HG03139 (cell line): ENCODE measurements around the gene TRIM25.
"Not testable (repeated sequence)": the region's sequence is repeated elsewhere in the genome, so short reads cannot be mapped to it uniquely, and the experiment has no call there.

Experiments used
- ATAC-seq: cut with Tn5 transposase; IDR thresholded peaks from one replicate; pipeline ENCODE4 v1.9.1; 2021; ENCODE audit not compliant: unreplicated experiment

Gene TRIM25

DNA sequence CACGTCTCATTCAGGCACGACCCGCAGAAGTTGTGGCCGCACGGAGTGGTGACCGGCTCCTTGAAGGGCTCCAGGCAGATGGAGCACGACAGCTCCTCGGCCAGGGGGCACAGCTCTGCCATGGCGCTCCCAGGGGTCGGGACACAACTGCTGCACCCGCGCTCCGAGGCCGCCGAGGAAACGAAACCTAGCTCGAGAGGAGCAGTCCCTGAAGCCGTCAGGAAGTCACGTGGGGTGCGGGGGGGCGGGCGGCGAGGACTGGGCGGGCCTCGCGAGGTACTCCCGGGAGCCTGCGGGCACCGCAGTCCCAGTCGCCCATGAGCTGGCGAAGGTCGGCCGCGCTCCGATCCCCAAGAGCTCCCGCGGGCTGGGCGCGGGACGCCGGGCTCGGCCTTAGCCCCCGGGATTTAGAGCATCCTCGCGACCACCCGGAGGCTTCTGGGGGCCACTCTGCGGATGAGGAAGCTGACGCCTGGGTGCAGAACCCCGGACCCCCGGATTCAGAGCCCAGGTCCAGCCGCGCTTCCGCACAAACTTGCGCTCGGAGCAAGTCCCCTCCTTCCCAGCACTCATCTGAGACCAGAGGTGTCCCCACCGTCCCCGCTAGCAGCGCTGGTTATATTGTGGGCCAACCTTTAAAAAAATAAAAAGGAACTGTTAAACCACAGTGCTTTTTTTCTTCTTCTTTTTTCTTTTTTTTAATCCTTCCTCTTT lies at the start of gene TRIM25:
Gene TRIM25 (minus strand): TSS at position 183 of the 714 bp plus-strand sequence. CDS start 61 bp downstream, at position 122.
- ATAC-seq: peak; percentile 73

GRCh38 chr17:56960596-56961538 lies 47.0 kb upstream of the TRIM25 start, which contains the start of gene COIL:
TSS of gene COIL (minus strand) at chr17:56961050. CDS start at chr17:56961019, 31 bp downstream.
- peak; percentile 86 for ATAC-seq

DNA sequence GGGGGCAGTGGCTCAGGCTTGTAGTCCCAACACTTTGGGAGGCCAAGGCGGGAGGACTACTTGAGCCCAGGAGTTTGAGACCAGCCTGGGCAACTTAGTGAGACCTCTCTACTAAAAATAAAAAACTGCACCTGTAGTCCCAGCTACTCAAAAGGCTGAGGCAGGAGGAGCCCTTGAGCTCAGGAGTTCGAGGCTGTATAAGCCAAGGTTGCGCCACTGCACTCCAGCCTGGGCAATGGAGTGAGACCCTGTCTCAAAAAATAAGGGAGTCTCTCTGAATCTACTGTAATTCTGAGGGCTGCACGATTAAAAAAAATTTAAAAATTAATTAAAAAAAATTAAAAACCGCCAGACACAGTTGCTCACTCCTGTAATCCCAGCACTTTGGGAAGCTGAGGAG lies 43.1 kb upstream of the TRIM25 start:
- ATAC-seq: no peak

- ATAC-seq: no peak
Measured at GRCh38 chr17:56949595-56949994, 35.7 kb upstream of the TRIM25 start.

- no peak for ATAC-seq
Measured at GRCh38 chr17:56948491-56948890, 34.6 kb upstream of the TRIM25 start.

GRCh38 chr17:56947741-56948140 lies 33.9 kb upstream of the TRIM25 start:
- ATAC-seq: no peak

- ATAC-seq: no peak
Measured at GRCh38 chr17:56945938-56946505, 32.2 kb upstream of the TRIM25 start.

GRCh38 chr17:56943505-56944125 lies 29.8 kb upstream of the TRIM25 start:
- ATAC-seq: no peak

- ATAC-seq: no peak
Measured at GRCh38 chr17:56939869-56940484, 26.1 kb upstream of the TRIM25 start.

- ATAC-seq: not testable (repeated sequence)
Measured at GRCh38 chr17:56938206-56938605, 24.4 kb upstream of the TRIM25 start.

DNA sequence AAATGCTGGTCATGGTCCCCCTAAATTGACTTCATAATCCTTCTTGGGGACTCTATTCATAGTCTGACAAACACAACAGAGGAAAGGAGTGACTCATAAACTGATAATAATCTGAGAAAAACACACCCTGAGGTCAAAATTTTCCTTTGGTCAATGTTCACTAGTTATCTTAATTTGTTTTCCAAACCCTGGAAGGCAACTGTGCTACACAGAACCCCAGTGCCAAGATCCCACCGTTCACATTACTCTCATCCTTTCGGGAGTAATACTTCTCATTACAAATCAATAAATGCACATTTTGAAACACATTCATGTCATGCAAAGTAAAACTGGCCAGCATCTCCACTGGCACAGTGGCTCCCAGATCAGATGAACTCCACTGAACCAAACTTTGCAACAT lies 23.8 kb upstream of the TRIM25 start:
- ATAC-seq: no peak

DNA sequence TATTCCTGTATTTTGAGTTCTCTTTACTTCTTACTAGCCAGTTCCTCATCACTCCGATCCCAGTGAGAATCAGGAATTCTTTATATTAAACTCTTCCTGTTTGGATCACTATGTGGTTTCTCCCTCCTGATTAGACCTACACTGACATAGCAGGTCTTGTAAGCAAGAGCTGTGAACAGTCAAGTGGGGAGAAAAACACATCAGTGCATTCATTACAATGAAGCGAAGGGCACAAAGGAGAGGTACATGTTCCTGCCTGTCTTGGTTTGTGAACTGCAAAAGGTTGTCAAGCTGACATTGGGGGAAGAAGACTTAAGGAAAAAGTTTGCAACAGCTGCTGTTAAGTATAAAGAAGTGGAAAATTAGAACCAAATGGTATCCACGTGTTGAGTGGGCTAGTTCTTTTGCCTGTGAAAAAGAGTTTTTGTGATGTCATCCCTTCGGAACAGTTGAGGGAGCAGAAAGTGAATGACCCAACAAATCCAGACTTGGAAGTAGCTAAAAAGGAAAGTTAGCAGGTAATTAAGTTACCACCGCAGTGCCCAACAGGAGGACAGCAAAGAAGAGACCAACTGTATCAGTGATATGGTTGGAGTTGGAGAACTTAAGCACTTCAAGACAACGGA lies 23.0 kb upstream of the TRIM25 start:
- ATAC-seq: no peak

- no peak for ATAC-seq
Measured at GRCh38 chr17:56935461-56935860, 21.6 kb upstream of the TRIM25 start.

DNA sequence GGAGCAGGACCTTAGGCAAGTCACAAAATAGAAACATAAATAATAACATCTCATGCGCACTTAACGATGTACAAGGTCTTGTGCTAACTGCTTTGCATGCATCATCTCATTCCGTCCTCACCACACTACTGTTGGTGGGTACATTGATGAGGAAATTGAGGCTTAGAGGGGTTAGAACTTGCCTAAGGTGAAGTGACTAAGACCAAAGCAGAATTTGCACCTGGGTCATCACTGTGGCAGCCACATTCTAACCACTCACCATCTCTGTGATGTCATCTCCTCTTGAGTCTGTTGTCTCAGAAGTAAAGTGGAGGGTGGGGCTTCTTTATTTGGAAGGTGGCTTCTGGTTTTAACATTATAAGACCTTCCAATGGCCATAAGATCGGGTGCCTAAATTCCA lies 20.4 kb upstream of the TRIM25 start:
- ATAC-seq: no peak

GRCh38 chr17:56933868-56934267 lies 20.0 kb upstream of the TRIM25 start:
- ATAC-seq: no peak

DNA sequence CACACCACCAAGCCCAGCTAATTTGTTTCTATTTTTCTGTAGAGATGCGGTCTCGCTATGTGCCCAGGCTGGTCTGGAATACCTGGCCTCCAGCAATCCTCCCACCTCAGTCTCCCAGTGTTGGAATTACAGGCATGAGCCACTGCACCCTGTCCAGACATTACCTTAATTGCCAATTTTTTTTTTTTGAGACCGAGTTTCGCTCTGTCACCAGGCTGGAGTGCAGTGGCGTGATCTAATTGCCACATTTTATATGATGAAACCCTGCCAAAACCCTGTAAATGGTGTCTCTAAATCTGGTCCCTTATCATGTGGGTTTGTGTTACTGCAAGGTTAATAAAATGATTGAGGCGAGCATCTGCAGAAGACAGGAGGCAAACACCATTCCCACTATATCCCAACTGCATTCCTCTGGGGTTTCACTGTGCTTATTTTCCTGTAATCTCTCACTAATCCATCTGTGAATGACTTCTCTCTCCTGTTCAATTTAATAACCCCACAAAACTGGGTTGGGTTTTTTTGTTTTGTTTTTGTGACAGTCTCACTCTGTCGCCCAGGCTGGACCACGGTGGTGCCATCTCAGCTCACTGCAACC lies 19.4 kb upstream of the TRIM25 start:
- no peak for ATAC-seq

- ATAC-seq: no peak
Measured at GRCh38 chr17:56930739-56931337, 17.0 kb upstream of the TRIM25 start.

GRCh38 chr17:56929362-56929969 lies 15.6 kb upstream of the TRIM25 start:
- no peak for ATAC-seq

GRCh38 chr17:56928586-56928985 lies 14.7 kb upstream of the TRIM25 start:
- no peak for ATAC-seq
